Activated naive CD4-positive, alpha-beta T cell treated with anti-CD3 and anti-CD28 coated beads, Interleukin-2, amount 50 U/mL, for 16 hours (primary cell): ENCODE data around the gene FAM193A.
"Not testable (repeated sequence)": the region's sequence is repeated elsewhere in the genome, so short reads cannot be mapped to it uniquely, and the experiment has no call there.

Experiments
- DNase-seq: peaks from one replicate; pipeline ENCODE4 v3.0.0-alpha.2; 2020

Gene FAM193A

DNA sequence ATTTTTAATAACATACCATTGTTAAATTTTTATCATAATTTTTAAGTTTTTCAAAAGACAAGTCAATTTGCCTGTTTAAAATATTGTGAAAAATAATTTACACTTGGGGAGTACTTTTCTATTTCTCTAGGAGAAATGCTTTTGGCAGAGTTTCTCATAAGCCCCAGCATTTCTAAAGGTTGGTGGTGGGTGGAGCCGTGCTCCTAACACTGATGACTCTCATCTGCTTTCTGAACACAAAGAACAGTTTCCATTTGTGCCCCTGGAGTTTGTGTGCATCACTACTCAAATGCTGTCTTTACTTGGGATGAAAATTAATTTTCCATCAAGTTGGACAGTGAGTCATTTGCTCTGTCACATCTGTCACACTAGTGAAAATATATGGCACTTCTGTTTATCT, 162.1 kb downstream of the FAM193A start:
- no peak for DNase-seq

DNA sequence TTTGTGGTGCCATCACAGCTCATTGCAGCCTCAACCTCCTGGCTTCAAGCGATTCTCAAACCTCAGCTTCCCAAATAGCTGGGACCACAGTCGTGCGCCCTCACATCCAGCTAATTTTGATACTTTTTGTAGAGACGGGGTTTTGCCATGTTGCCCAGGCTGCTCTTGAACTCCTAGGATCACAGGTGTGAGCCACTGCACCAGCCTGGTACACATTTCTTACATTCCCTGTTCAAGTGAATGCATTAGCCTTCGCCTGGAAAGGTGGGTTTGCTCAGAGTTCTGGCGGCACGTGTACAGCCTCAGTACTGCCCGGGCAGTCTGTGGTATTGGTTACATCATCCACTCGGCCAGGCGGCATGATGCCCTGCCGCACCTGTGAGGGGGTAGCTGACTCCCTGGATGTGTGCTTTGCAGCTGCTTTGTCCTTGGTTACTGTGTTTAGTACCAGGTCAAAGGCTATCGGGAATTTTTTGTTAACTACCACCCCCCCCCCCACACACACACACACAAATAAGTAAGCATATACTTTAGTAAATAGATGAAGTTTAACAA, 162.6 kb downstream of the FAM193A start:
- no peak for DNase-seq

DNA sequence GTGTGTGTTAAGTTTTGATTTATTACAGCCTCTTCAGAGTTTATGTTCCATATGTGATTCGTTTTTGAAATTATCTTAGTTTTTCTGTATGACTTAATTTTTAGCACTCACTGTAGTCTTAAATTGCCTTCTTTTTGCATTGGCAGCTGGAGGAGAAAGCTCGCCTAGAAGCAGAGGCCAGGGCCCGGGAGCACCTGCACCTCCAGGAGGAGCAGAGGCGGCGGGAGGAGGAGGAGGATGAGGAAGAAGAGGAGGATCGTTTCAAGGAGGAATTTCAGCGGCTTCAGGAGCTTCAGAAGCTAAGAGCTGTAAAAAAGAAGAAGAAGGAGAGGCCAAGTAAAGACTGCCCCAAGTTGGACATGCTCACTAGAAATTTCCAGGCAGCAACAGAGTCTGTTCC, 163.1 kb downstream of the FAM193A start:
- no peak for DNase-seq

DNA sequence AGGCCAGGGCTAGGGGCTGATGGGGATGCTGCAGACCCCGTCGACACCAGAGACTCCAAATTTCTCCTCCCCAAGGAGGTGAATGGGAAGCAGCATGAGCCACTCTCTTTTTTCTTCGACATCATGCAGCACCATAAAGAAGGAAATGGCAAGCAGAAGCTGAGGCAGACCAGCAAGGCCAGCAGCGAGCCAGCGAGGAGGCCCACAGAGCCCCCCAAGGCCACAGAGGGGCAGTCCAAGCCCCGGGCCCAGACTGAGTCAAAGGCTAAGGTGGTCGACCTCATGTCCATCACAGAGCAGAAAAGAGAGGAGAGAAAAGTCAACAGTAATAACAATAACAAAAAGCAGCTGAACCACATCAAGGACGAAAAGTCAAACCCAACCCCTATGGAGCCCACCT, 163.6 kb downstream of the FAM193A start:
- no peak for DNase-seq

DNA sequence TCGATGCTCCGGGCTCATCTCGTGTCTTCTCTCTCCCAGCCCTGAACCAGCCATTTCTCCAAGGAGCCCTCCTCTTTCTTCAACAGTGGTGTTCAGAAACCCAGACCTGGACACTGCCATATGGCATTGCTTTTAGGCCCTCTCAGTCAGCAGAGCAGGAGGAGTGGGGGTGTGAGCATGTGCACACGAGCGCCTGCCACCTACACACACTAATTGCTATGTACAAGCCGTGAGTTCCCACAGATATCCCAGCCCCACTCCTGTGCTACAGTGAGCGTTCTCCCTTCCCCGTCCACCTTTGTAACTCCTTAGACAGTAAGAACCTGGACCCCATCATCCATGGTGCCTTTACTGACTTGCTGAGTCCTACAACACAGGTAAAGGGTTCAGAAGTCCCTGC, 165.9 kb downstream of the FAM193A start:
- no peak for DNase-seq

DNA sequence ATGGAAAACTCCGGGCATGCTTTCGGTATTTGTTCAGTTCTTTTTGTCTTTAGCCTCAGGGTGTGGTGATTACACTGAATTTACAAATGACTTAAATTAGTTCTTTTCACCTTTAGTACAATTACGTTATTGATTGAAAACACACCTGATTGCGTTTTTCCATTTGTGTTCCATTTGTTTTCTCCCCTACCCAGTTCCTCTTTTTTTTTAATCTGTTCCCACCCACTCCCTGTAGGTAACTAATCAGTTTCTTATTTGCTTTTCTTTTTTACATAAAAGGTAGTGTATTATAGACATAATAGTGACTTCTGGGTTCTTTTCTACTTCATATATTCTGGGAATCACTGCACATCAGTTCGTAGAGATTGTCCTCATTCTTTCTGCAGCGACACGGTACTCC, 166.3 kb downstream of the FAM193A start:
- DNase-seq: no peak

DNA sequence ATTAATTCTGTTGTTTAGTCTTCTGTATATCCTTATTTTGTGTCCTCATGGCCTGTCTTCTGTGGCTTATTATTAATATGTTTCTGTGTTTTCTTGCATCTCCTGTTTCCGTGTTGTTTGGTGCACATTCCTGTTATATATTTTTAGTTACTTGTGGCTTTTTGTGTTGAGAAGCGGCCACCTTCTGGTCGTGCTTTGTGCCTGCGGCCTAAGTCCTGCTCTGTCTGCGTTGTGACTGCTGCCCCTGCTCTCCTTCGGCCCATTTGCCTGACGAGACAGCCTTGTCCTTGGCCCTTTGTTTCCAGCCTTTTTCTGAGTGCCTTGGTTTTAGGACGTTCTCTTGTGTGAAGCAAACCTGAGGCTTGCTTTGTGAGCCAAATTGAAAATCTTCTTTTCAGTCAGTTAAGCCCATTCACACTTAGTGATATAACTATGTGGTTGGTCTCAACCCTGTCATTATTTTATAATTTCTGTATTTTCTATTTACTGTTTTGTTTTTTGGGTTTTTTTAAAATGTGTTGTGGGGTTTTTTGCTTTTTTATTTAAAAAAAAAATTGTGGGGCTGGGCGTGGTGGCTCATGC, 175.9 kb downstream of the FAM193A start:
- no peak for DNase-seq

DNA sequence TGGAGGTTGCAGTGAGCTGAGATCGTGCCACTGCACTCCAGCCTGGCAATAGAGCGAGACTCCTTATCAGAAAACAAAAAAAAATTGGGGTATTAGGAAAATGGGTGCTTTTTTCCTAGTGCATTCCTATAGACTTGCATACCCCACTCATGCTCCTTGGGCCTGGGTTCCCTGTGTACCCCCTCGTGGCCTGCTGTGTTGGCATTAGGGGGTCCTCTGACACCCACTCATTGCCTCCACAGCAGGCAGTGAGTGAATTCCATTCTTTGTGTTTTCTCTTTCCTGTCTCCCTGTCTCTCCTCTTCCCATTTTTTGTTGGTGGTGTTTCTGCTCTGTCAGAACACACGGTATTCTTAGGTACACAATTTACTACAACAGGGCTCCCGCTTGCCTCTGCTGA, 176.9 kb downstream of the FAM193A start:
- no peak for DNase-seq

DNA sequence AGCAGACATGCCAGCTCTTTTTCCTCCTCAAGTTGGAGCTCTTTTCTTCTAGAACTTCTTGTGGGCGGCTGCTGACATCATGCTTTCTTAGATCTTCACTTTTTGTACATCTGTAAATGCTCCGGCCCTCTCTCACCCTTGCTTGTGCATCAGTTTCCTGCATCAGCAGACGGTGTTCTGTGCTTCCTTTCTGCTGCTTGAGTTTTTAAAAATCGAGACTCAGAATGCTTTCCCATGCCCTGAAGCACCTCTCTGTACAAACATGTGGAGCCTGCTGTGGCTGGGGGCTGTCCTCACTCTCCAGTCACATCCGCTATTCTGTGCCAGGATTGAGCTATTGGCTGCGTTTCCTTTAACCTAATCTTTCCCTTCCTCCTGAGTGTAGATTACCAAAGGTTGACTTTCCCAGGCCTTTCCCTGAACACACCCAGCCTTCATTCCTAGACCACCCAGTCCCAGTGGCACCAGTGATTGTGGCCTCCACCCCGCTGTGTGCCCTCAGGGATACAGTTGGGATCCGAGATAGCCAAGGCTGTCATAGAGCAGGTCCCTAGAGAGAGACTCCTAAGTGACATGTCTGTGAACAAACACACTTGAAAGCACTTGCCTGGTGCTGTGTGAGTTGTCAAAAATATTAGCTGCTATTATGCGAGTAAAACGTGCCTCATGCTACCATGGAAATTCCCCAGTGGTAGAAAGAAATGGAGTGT, 177.8 kb downstream of the FAM193A start:
- peak; percentile 45 for DNase-seq

DNA sequence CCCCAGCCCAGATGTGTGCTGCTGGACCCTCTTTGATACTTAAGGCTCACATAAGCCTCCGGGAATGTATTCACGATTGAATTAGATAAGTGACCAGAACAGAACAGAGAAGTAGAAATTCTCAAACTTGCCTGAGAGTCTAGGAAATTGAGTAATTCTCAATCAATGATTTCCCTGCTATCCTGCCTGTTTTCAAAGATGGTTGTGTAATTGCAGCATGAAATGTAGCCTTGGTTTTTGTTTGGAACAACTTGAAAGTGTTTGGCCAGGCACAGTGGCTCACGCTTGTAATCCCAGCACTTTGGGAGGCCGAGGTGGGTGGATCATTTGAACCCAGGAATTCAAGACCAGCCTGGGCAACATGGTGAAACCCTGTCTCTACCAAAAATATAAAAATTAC, 178.5 kb downstream of the FAM193A start:
- DNase-seq: no peak

DNA sequence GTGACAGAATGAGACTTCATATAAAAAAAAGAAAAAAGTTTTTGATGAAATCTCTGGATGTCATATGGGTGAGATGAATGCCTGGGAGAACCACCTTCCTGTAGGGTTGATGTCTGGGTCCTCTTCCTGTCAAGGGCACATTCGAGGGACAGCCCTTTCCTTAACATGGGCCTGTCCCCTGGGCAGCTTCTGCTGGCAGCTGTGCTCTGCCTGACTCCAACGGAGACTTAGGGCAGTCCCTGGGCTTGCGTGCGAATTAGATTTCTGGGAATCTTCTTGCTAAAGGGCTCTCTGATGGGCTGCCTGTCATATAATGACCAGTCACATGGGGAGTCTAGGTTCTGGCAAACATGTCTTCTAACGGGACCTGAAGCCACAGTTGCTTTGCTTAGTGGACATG, 179.0 kb downstream of the FAM193A start:
- no peak for DNase-seq

DNA sequence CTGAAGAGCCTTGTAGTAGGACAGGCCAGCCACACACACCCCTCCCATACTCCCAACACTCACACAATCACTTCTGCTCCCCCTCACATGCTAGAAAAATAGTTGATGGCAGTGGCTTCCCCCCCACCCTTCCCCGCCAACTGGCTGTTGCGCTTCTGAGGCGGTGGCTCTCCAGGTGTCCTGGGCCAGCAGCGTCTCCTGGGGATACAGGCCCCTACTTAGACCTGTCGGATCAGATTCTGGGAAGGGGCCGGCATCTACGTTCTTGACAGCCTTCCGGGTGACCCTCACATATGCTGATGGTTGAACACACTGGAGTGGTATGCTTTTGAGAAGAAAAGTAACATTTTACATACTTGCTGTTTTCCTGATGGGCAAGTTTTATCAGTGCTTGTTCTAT, 179.8 kb downstream of the FAM193A start:
- no peak for DNase-seq

DNA sequence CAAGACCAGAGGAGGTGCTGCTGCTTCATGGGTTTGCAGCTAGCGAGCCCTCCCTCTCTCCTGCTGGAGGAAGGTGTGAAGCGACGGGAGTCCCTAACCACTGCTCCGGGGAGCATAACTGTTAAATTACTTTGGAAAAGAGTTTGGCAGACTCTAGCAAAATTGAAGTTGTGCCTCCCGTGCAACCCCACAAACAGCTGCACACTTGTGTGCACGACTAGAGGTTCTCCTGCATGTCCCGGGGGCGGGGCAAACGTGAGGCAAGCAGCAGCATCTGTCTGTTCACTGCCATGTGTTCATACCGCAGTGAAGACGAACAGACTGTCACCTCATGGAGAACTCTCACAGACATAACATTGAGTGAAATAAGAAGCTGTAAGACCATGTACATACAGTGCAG, 185.1 kb downstream of the FAM193A start:
- DNase-seq: no peak

DNA sequence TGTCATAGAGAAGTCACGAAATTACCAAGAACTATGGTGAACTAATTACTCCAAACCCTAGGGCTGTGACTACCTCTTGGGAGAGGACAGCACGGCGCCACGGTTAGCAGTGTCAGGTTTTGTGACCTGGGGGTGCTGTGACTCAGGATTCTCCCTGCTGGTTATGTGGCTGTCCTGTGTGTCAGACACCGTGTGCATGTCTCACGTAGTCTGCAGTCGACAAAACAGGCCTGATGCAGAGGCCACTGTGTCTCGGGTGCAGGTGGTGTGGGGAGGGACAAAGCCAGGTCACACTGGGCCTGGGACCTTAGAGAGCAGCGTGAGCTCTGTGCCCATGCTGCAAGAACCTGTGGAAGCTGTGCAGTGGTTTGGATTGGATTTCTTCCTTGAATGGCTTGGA, 185.6 kb downstream of the FAM193A start:
- no peak for DNase-seq

DNA sequence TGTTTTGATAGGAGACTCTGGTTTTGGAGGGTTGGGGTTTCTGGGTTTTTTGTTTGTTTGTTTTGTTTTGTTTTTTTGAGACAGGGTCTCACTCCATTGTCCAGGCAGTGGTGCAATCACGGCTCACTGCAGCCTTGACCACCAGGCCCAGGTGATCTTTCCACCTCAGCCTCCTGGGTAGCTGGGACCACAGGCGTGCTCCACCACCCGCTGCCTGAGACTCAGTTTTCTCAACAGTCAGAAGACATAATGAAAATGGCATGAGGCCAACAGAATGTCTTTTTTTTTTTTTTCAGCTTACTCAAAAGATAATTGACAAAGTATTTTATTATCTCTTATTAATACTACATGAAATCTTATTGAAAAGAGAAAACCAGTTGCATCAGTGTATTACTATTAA, 187.3 kb downstream of the FAM193A start:
- no peak for DNase-seq

DNA sequence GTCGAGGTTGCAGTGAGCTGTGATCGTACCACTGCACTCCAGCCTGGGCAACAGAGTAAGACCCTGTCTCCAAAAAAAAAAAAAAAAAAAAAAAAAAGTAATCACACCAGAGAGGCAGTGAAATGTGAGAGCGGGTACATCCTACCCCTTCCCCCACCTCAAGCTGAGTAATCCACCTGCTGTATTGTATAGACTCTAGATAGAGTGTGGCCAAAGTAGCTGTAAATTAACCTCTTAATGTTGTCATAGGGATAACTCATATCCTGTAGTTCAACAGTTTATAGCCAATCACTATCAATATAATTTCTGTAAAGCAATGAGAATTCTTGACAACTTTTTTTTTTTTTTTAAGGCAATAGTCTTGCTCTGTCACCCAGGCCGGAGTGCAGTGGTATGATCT, 188.9 kb downstream of the FAM193A start:
- DNase-seq: no peak

DNA sequence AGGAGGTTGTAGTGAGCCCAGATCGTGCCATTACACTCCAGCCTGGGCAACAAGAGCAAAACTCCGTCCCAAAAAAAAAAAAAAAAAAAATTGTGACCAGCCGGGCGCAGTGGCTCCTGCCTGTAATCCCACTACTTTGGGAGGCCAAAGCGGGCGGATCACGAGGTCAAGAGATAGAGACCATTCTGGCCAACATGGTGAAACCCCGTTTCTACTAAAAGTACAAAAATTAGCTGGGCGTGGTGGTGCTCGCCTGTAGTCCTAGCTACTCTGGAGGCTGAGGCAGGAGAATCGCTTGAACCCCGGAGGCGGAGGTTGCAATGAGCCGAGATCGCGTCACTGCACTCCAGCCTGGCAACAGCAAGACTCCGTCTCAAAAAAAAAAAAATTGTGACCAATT, 190.4 kb downstream of the FAM193A start:
- not testable (repeated sequence) for DNase-seq

DNA sequence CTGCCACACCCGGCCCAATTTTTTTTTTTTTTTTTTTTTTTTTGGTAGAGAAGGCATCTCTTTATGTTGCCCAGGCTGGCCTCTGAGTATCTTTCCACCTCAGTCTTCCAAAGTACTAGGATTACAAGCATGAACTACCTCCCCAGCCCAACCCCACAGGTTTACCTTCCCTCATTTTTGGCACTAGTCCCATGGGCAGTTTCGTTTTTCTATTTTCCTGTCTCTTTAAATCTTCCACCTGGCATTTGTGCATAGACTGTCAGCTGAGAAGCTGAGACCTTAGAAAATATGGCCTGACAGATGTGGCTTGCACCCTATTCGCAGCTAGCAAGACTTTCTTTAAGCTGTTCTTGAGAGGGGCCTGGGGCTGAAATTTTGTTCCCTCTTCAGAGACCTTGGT, 191.8 kb downstream of the FAM193A start:
- DNase-seq: no peak

DNA sequence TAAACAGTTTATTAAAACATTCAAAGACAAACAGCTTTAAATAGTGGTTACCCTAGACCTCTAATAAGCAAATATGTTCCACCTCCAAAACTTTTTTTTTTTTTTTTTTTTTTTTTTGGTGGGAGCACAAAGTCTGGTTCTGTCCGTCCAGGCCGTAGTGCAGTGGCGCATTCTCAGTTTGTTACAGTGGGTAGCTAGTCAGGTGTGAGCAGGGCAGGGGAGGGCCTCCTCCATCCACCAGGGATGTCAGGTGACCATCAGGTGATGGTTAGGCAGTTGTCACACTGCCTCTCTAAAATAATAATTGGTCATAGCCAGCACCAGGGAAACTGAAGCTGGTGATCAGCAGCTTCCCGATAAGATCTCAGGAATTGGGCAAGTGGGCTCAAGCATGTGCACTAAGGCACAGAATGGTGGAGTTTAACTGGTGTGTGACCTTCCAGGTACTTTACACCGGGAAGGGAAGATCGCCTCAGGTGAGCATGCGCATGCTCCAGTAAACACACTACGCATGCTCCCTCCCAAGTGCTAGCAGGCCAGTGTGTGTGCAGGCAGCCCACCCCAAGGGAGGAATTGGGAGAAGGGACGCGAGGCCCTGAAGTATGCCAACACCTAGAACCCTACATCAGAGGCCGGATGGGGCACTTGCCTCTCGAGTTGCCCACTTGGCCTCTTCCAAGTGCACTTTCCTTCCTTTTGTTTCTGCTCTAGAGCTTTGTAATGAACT, 192.5 kb downstream of the FAM193A start:
- no peak for DNase-seq

DNA sequence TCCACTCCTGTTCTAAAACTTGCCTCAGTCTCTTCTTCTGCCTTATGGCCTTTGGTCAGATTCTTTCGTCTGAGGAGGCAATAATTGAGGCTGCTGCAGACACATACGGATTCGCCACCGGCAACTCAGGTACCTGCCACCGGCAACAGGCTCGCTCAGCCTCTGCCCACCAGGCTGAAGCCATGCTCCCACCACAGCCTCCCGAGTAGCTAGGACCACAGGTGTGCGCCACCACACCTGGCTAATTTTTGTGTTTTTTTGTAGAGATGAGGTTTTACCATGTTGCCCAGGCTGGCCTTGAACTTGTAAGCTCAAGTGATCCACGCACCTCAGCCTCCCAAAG, 193.1 kb downstream of the FAM193A start:
- no peak for DNase-seq

DNA sequence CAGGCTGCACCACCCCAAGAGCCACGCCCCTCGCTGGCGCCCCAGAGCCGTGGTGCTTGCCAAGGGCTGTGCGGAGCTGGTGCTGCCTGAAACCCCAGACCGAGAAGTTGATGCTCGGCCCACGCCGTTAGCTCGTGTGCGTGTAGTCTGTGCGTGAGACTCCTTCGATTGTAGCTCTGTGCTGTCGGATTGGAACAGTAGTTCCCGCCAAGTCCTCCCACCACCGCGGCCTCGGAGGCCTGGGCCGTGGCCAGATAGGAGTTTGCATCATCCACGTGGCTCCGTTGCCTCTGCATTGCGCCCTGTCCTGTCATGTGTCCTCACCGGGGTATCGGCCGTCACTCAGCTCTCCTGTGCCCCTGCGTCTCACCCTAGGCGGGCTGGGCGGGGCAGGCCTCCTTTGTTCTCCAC, 195.5 kb downstream of the FAM193A start:
- DNase-seq: no peak

DNA sequence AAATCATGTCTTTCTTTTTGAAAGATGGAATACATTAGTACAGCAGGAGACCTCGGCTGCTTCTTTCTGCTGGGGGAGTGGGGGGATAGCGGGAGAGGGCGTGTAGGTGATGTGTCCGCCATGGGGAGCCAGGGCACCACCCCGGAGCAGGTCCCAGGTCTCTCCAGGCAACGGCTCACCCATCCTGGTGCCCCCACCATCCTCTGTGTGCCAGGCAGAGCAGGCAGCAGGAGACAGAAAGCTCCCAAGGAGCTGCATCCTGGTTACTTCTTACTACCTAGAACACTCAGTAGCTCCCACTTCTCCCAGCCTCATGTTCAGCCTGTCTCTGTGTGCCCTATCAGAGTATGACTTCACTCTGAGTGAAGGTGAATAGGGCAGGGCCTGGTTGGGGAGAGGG, 196.1 kb downstream of the FAM193A start:
- no peak for DNase-seq

DNA sequence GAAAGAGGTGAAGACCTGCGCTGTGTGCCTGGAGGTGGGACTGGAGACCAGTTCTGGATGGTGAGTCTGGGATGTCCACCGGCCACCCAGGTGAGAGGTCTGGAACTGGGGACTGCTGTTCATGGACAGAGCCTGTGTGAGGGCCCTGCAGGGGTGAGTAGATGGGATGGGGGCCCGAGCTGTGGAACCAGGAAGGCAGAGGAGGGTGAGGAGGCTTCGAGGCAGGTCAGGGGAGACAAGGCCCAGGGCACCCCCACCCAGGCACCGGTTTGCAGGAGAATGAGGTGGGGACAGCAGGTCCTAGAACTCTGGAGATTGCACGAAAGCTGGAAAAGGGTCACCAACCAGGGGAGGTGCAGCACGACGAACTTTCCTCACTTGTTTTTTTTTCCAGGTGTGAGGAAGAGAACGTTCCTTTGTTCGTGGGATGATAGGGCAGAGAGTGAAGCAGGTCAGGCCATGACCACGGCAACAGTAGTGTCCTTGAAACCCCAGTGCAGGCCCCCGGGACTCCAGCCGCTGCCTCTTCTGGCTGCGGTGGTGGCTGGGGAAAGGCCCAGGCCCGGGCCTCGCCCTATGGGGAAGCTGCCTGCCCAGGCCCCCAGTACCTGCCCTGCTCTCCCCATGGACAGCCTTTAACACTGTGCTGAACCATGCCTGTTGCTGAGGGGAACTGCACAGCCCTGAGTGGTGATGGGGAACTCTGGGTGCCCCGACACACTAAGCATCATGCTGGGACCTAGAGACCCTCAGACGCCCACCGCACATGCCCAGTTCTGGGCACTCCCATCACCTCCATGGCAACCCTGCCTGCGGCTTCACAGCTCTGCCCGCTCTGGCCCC, 196.8 kb downstream of the FAM193A start:
- no peak for DNase-seq
